ENCODE data around the gene ERICH2.
A peak's percentile ranks its signal among the peaks of the same experiment; 100 is the strongest.
"Not testable (repeated sequence)": the region's sequence is repeated elsewhere in the genome, so short reads cannot be mapped to it uniquely, and the experiment has no call there.

Gene ERICH2

DNA sequence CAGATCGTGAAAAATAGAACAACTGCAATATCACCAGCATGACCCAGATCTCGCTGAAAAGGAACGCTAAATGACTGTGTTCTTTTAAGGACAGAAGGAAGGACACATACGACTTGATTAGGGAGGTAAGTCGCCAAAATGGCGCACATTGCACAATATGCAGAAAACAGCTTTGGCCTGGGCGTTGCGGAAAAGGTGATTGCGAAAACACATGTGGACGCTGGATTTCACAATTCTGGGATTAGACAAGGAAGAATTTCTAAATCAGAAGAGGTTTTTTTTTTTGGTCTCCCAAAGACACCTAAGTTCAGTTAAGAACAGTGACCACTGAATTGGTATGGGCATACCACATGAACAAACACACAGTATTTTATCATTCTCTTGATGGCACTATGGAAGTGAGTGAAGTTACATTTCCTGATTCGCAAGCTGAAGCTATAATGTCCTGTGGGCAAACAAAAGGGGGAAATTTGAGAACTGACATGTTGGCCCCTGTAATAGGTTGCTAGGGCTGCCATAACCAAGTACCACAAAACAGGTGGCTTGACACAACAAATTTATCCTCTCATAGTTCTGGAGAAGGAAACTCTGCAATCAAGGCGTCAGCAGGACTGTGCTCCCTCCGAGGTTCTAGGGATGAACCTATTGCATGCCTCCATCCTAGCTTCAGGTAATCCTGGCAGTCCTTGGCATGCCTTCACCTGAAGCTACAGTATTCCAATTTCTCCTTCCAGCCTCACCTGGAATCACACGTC lies 25.8 kb upstream of the ERICH2 start:
- H3K4me3 Mint-ChIP-seq = no peak overlapping the region
- H3K36me3 Mint-ChIP-seq = no peaks in the 10 kb centered on the region
- no peak overlapping the region for H3K27ac Mint-ChIP-seq
- H3K27me3 Mint-ChIP-seq = peaks cover 29% of the 10 kb centered on the region
- H3K9me3 Mint-ChIP-seq = no peaks in the 10 kb centered on the region
- H3K4me1 Mint-ChIP-seq = no peaks in the 10 kb centered on the region

DNA sequence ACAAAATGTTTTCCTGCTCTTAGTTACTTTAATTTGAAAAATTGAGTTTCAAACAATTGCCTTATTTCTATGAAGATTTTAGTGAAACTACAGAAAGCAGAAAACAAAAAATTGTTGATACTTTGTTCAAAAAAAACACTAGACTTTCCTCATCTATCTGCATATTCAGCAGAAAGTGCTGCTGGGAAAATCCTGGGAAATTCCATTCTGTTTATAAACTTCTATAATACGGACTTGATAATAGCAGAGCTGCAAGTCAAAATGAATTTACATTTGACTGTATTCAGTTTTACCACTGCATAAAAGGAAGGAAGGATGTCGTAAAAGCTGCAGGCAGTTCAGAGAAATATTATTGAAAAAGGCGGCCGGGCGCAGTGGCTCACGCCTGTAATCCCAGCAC lies 24.9 kb upstream of the ERICH2 start:
- H3K27ac Mint-ChIP-seq = no peak overlapping the region
- H3K4me1 Mint-ChIP-seq = no peaks in the 10 kb centered on the region
- no peaks in the 10 kb centered on the region for H3K9me3 Mint-ChIP-seq
- peaks cover 32% of the 10 kb centered on the region for H3K27me3 Mint-ChIP-seq
- no peaks in the 10 kb centered on the region for H3K36me3 Mint-ChIP-seq
- no peak overlapping the region for H3K4me3 Mint-ChIP-seq

GRCh38 chr2:170747921-170748320 lies 22.3 kb upstream of the ERICH2 start:
- H3K9me3 Mint-ChIP-seq = no peaks in the 10 kb centered on the region
- H3K27me3 Mint-ChIP-seq = peaks cover 32% of the 10 kb centered on the region
- no peak overlapping the region for H3K27ac Mint-ChIP-seq
- H3K36me3 Mint-ChIP-seq = no peaks in the 10 kb centered on the region
- no peak overlapping the region for H3K4me3 Mint-ChIP-seq
- no peaks in the 10 kb centered on the region for H3K4me1 Mint-ChIP-seq

GRCh38 chr2:170751555-170751954 lies 18.6 kb upstream of the ERICH2 start:
- H3K4me3 Mint-ChIP-seq, H3K4me1 Mint-ChIP-seq, H3K9me3 Mint-ChIP-seq, H3K27ac Mint-ChIP-seq, H3K36me3 Mint-ChIP-seq: not testable (repeated sequence)
- H3K27me3 Mint-ChIP-seq = peaks cover 20% of the 10 kb centered on the region

GRCh38 chr2:170761572-170761971 lies 8.6 kb upstream of the ERICH2 start:
- peaks cover 1% of the 10 kb centered on the region for H3K27me3 Mint-ChIP-seq
- no peak overlapping the region for H3K4me3 Mint-ChIP-seq
- peaks cover 6% of the 10 kb centered on the region for H3K4me1 Mint-ChIP-seq
- no peaks in the 10 kb centered on the region for H3K9me3 Mint-ChIP-seq
- H3K36me3 Mint-ChIP-seq = no peaks in the 10 kb centered on the region
- H3K27ac Mint-ChIP-seq = no peak overlapping the region

DNA sequence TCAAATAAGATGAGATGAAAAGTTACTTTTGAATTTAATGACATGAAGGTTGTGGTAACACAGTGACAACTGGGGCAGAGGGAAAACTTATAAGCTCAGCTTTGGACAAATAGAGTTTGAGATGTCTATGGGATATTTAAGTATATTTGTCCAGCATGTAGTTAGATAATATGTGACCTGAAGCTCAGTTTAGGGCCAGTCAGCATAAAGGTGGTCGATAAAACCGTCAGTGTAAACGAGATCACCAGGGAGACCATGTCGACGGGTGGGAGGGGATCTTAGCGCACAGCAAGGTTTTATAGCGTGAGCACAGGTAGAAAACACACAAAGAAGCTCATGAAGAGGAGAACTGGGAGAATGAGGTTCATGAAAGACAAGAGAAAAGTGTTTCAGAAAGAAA lies 7.4 kb upstream of the ERICH2 start:
- Mint-ChIP-seq H3K27ac (no peak overlapping the region), H3K27me3 (peaks cover 1% of the 10 kb centered on the region), H3K4me3 (no peak overlapping the region), H3K9me3 (no peaks in the 10 kb centered on the region), H3K36me3 (no peaks in the 10 kb centered on the region), H3K4me1 (peaks cover 10% of the 10 kb centered on the region)

DNA sequence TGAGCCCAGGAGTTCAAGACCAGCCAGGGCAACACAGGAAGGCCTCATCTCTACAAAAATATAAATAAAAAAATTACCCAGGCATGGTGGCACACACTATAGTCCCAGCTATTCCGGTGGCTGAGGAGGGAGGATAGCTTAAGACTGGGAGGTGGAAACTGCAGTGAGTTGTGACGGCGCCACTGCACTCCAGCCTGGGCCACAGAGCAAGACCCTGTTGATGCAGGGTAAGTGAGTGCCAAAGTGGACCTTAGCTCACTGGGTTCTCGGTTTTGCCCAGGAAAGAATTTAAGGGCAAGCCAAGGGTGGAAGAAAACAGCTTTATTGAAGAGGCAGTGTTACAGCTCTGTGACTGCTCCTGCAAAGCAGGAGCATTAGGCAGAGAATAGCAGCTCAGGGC lies 6.9 kb upstream of the ERICH2 start:
- Mint-ChIP-seq H3K9me3 (no peaks in the 10 kb centered on the region), H3K27me3 (peaks cover 2% of the 10 kb centered on the region), H3K4me3 (no peak overlapping the region), H3K36me3 (no peaks in the 10 kb centered on the region), H3K4me1 (peaks cover 10% of the 10 kb centered on the region), H3K27ac (peak overlapping the region; percentile 56)

DNA sequence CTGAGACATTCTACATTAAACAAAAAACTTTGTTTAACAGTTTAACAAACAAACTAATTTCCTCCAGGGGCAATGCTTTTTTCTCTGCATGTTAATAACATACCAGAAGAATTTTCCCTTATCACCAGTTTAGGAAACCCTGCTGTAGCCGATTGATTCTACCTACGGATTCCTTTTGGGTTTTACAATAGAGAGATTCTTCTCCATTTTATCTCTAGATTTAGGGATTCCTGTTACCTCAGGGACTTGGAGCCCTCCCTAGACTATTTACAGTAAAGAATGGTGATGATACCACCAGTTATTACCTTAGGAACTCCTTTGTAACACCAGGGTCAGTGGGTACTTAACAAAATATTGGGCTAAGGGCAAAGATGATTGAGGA lies 5.3 kb upstream of the ERICH2 start:
- Mint-ChIP-seq H3K36me3 (no peaks in the 10 kb centered on the region), H3K27me3 (peaks cover 3% of the 10 kb centered on the region), H3K9me3 (no peaks in the 10 kb centered on the region), H3K27ac (no peak overlapping the region), H3K4me1 (peaks cover 10% of the 10 kb centered on the region), H3K4me3 (no peak overlapping the region)

- peaks cover 21% of the 10 kb centered on the region for H3K4me1 Mint-ChIP-seq
- no peaks in the 10 kb centered on the region for H3K9me3 Mint-ChIP-seq
- H3K27ac Mint-ChIP-seq = no peak overlapping the region
- H3K27me3 Mint-ChIP-seq = peaks cover 7% of the 10 kb centered on the region
- no peak overlapping the region for H3K4me3 Mint-ChIP-seq
- H3K36me3 Mint-ChIP-seq = no peaks in the 10 kb centered on the region
These were observed 3.5 kb upstream of the ERICH2 start for GRCh38 chr2:170766693-170767092.

- Mint-ChIP-seq H3K27me3 (peaks cover 11% of the 10 kb centered on the region), H3K36me3 (no peaks in the 10 kb centered on the region), H3K4me1 (peaks cover 24% of the 10 kb centered on the region), H3K27ac (no peak overlapping the region), H3K9me3 (no peaks in the 10 kb centered on the region), H3K4me3 (peak overlapping the region; percentile 91)
These were observed 635 bp downstream of the ERICH2 start for GRCh38 chr2:170770606-170771420.

GRCh38 chr2:170771421-170771937 lies 1.3 kb downstream of the ERICH2 start:
- peak overlapping the region; percentile 76 for H3K4me3 Mint-ChIP-seq
- no peak overlapping the region for H3K27ac Mint-ChIP-seq
- no peaks in the 10 kb centered on the region for H3K9me3 Mint-ChIP-seq
- H3K27me3 Mint-ChIP-seq = peaks cover 11% of the 10 kb centered on the region
- H3K4me1 Mint-ChIP-seq = peaks cover 18% of the 10 kb centered on the region
- H3K36me3 Mint-ChIP-seq = no peaks in the 10 kb centered on the region

GRCh38 chr2:170772295-170772694 lies 2.1 kb downstream of the ERICH2 start:
- Mint-ChIP-seq H3K36me3 (no peaks in the 10 kb centered on the region), H3K9me3 (no peaks in the 10 kb centered on the region), H3K4me1 (peaks cover 14% of the 10 kb centered on the region), H3K27ac (no peak overlapping the region), H3K27me3 (peaks cover 11% of the 10 kb centered on the region), H3K4me3 (peak overlapping the region; percentile 40)

- Mint-ChIP-seq H3K27me3 (peaks cover 9% of the 10 kb centered on the region), H3K4me1 (peaks cover 14% of the 10 kb centered on the region), H3K4me3 (no peak overlapping the region), H3K36me3 (no peaks in the 10 kb centered on the region), H3K27ac (no peak overlapping the region), H3K9me3 (no peaks in the 10 kb centered on the region)
These were observed 3.9 kb downstream of the ERICH2 start for GRCh38 chr2:170774074-170774473.

DNA sequence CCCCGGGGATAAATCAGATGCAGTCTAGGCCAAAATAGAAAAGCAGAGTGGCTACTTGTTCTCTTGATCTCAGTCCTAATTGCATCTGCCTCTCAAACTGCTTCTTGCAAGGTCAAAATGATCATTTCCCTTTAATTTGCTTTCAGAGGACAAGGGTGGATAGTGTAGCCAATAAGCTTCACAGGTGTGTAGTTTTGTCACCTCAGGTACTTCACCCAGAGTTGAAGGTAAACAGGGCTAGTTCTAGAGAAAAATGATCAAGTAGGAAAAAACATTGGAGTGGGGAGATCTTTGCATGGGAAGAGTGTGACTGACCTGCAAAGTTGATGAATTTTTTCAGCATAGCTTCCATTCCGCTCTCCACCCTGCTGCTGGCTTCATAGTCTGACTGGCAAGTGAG lies 8.7 kb downstream of the ERICH2 start:
- H3K4me1 Mint-ChIP-seq = no peaks in the 10 kb centered on the region
- H3K9me3 Mint-ChIP-seq = no peaks in the 10 kb centered on the region
- no peak overlapping the region for H3K27ac Mint-ChIP-seq
- no peaks in the 10 kb centered on the region for H3K36me3 Mint-ChIP-seq
- H3K4me3 Mint-ChIP-seq = no peak overlapping the region
- H3K27me3 Mint-ChIP-seq = peaks cover 2% of the 10 kb centered on the region

DNA sequence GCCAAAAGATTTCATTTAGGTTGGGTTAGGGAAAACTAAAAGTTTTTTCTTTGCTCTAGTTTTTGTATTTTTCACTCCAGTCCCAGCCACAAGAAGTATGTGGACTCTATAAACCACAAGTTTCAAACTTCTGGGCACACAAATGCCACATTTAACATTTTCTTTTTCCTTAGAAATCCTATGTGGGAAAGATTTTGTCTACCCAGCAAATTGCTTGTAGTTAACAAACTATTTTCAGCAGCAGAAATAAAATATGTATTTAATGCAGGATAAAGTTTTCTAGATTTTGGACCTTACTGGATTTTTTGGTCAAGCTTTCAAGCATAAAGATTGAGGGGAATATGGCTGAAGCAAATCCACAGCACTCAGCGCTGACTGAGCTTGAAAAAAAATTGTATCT lies 9.1 kb downstream of the ERICH2 start:
- H3K9me3 Mint-ChIP-seq = no peaks in the 10 kb centered on the region
- no peak overlapping the region for H3K27ac Mint-ChIP-seq
- H3K4me3 Mint-ChIP-seq = no peak overlapping the region
- no peaks in the 10 kb centered on the region for H3K36me3 Mint-ChIP-seq
- no peaks in the 10 kb centered on the region for H3K4me1 Mint-ChIP-seq
- H3K27me3 Mint-ChIP-seq = peaks cover 4% of the 10 kb centered on the region

- Mint-ChIP-seq H3K4me3 (no peak overlapping the region), H3K9me3 (no peaks in the 10 kb centered on the region), H3K27me3 (peaks cover 7% of the 10 kb centered on the region), H3K4me1 (no peaks in the 10 kb centered on the region), H3K27ac (no peak overlapping the region), H3K36me3 (no peaks in the 10 kb centered on the region)
These were observed 12.5 kb downstream of the ERICH2 start for GRCh38 chr2:170782673-170783072.
